GM23338 (cell line): ENCODE results near the gene TSBP1. TPM values are rescaled to one million over a fixed set of nuclear protein-coding genes. Genes with fewer than 3 reads are reported as not detected.

Experiments used
- ATAC-seq: fragments of 200-7000 bp; cut with Tn5 transposase; 3 replicates; pipeline ENCODE4 v1.9.1; 2020
- DNase-seq: peaks from one replicate; pipeline ENCODE4 v3.0.0-alpha.2; 2015; ENCODE audit warnings: low spot score
- H2AFZ ChIP-seq: fragments of 200-600 bp; sonication (generic); 2 replicates; pipeline ENCODE4 v1.8.0; 2016; ENCODE audit warnings: antibody characterized with exemption, mild to moderate bottlenecking, moderate library complexity
- H3F3A ChIP-seq: fragments of 200-600 bp; sonication (generic); replicated peaks from 2 replicates; pipeline ENCODE4 v1.8.0; 2017; ENCODE audit warnings: antibody characterized with exemption, mixed run types, low read depth
- H3K27ac ChIP-seq: fragments of 200-600 bp; sonication (generic); 2 replicates; pipeline ENCODE4 v1.6.1; 2016; ENCODE audit warnings: low read depth
- H3K27me3 ChIP-seq: fragments of 200-600 bp; sonication (generic); 2 replicates; pipeline ENCODE4 v1.8.0; 2016; ENCODE audit warnings: mild to moderate bottlenecking, mixed run types, moderate library complexity; ENCODE audit not compliant: insufficient read depth
- H3K36me3 ChIP-seq: fragments of 200-600 bp; sonication (generic); 2 replicates; pipeline ENCODE4 v1.8.0; 2016; ENCODE audit warnings: mild to moderate bottlenecking; ENCODE audit not compliant: insufficient read depth
- H3K4me1 ChIP-seq: fragments of 200-600 bp; sonication (generic); 2 replicates; pipeline ENCODE4 v1.8.0; 2016; ENCODE audit warnings: mild to moderate bottlenecking, moderate library complexity; ENCODE audit not compliant: insufficient read depth
- H3K4me2 ChIP-seq: fragments of 200-600 bp; sonication (generic); 2 replicates; pipeline ENCODE4 v1.7.1; 2017; ENCODE audit warnings: mixed run types
- H3K4me3 ChIP-seq: fragments of 200-600 bp; sonication (generic); 2 replicates; pipeline ENCODE4 v1.6.1; 2016; ENCODE audit warnings: mixed run types
- H3K79me2 ChIP-seq: fragments of 200-600 bp; sonication (generic); replicated peaks from 2 replicates; pipeline ENCODE4 v1.8.0; 2017; ENCODE audit warnings: mild to moderate bottlenecking; ENCODE audit not compliant: insufficient read depth
- H3K9me2 ChIP-seq: fragments of 200-600 bp; sonication (generic); 2 replicates; pipeline ENCODE4 v1.8.0; 2017; ENCODE audit not compliant: insufficient read depth
- H4K20me1 ChIP-seq: fragments of 200-600 bp; sonication (generic); replicated peaks from 2 replicates; pipeline ENCODE4 v1.8.0; 2017; ENCODE audit warnings: mild to moderate bottlenecking; ENCODE audit not compliant: insufficient read depth
- H3K27ac Mint-ChIP-seq: 2 replicates; pipeline ENCODE4 v1.8.0; 2020; ENCODE audit warnings: inconsistent platforms, mild to moderate bottlenecking, moderate library complexity, mixed read lengths
- H3K27me3 Mint-ChIP-seq: 3 replicates; pipeline ENCODE4 v1.8.0; 2022; ENCODE audit warnings: low read depth, mild to moderate bottlenecking, moderate library complexity, mixed read lengths, inconsistent platforms; ENCODE audit not compliant: insufficient read depth, poor library complexity
- H3K36me3 Mint-ChIP-seq: 3 replicates; pipeline ENCODE4 v1.8.0; 2021; ENCODE audit warnings: low read depth, mild to moderate bottlenecking, inconsistent platforms, moderate library complexity, mixed read lengths
- H3K4me1 Mint-ChIP-seq: 3 replicates; pipeline ENCODE4 v1.8.0; 2020; ENCODE audit warnings: mild to moderate bottlenecking, inconsistent platforms, mixed read lengths
- H3K4me3 Mint-ChIP-seq: 3 replicates; pipeline ENCODE4 v1.8.0; 2021; ENCODE audit warnings: moderate library complexity, mild to moderate bottlenecking, inconsistent platforms, mixed read lengths
- H3K9me3 Mint-ChIP-seq: 3 replicates; pipeline ENCODE4 v1.8.0; 2020; ENCODE audit warnings: moderate library complexity, mild to moderate bottlenecking, inconsistent platforms, mixed read lengths
- CREB1 ChIP-seq: fragments of 250-450 bp; sonication (Bioruptor Pico); IDR thresholded peaks from 2 replicates; pipeline ENCODE4 v1.5.0; 2020; ENCODE audit warnings: low read depth, mild to moderate bottlenecking, moderate library complexity
- CTCF ChIP-seq, 2 experiments: fragments of 200-600 bp in 1 of 2; sonication (generic) in 1 of 2; conservative IDR thresholded peaks; 2 replicates each; pipeline versions ENCODE4 v1.5.1 to v1.6.1; 2016 to 2017; ENCODE audit warnings: antibody characterized with exemption in 2 of 2, low read depth in 2 of 2, mild to moderate bottlenecking in 2 of 2, moderate library complexity in 1 of 2
- EZH2 ChIP-seq: fragments of 200-600 bp; sonication (generic); IDR thresholded peaks from one replicate; pipeline ENCODE4 v1.8.0; 2017; ENCODE audit warnings: antibody characterized with exemption, mild to moderate bottlenecking, low read depth; ENCODE audit not compliant: unreplicated experiment
- JUNB ChIP-seq: IDR thresholded peaks from one replicate; pipeline ENCODE4 v1.6.1; 2016; ENCODE audit warnings: antibody characterized with exemption; ENCODE audit not compliant: unreplicated experiment
- NANOG ChIP-seq: IDR thresholded peaks from 2 replicates; pipeline ENCODE4 v1.6.1; 2016; ENCODE audit warnings: antibody characterized with exemption, borderline replicate concordance
- POLR2AphosphoS5 ChIP-seq: IDR thresholded peaks from 2 replicates; pipeline ENCODE4 v1.6.1; 2016; ENCODE audit warnings: antibody characterized with exemption, low read depth
- REST ChIP-seq: IDR thresholded peaks from one replicate; pipeline ENCODE4 v1.6.1; 2018; ENCODE audit warnings: antibody characterized with exemption; ENCODE audit not compliant: unreplicated experiment
- STAT1 ChIP-seq: IDR thresholded peaks from one replicate; pipeline ENCODE4 v1.6.1; 2016; ENCODE audit warnings: antibody characterized with exemption; ENCODE audit not compliant: unreplicated experiment
- ZNF114 ChIP-seq: fragments of 250-450 bp; sonication (Bioruptor Pico); IDR thresholded peaks from 2 replicates; pipeline ENCODE4 v1.5.0; 2020; ENCODE audit warnings: mild to moderate bottlenecking, moderate library complexity
- ZNF462 ChIP-seq: fragments of 250-450 bp; sonication (Bioruptor Pico); IDR thresholded peaks from 2 replicates; pipeline ENCODE4 v1.5.0; 2020; ENCODE audit warnings: mild to moderate bottlenecking, moderate library complexity
- polyA plus RNA-seq: library from polyadenylated mRNA; unstranded; fragments of >200 nt; fragmentation: Nextera tagmentation; extraction: Ambion mirVana; gene quantifications from 2 replicates; pipeline ENCODE4 v1.2.1, GENCODE V29; 2016
- total RNA-seq: library from RNA; depleted of rRNA; stranded (reverse); fragments of >200 nt; shearing (Covaris generic); gene quantifications from 2 replicates; pipeline ENCODE4 v1.2.3, GENCODE V29; 2014

TSBP1 gene
- total and polyA plus RNA-seq, 2 experiments from 2014 or later: 0.15 TPM; not detected in 1

- Histone ChIP-seq H3K27me3 (no peaks in the 10 kb centered on the region), H3K36me3 (no peaks in the 10 kb centered on the region), H3K9me2 (no peaks in the 10 kb centered on the region), H3K4me3 (no peak overlapping the region), H3K27ac (no peak overlapping the region), H3K4me2 (no peak overlapping the region), H3F3A (no peaks in the 10 kb centered on the region), H3K4me1 (no peaks in the 10 kb centered on the region), H2AFZ (0 out of 2 replicates have a peak overlapping the region, but pooled peaks have one; percentile 23), H4K20me1 (no peaks in the 10 kb centered on the region), H3K79me2 (no peaks in the 10 kb centered on the region)
- Mint-ChIP-seq H3K27ac (no peak overlapping the region), H3K9me3 (peaks cover 12% of the 10 kb centered on the region), H3K4me1 (peaks cover 5% of the 10 kb centered on the region; the same call in 2 of the 3 replicates), H3K27me3 (peaks cover 5% of the 10 kb centered on the region), H3K4me3 (no peak overlapping the region), H3K36me3 (no peaks in the 10 kb centered on the region)
- DNase-seq: no peak
- ATAC-seq: peak; percentile 14; the same call in 2 of the 3 replicates
- TF ChIP-seq ZNF114 (no peak), REST (no peak), CTCF (conservative IDR thresholded peaks at IDR 0.05; ENCODE audit: low read depth in 2 of 2) (no peak), NANOG (no peak), ZNF462 (CRISPR knock-in tag) (no peak), STAT1 (no peak), POLR2AphosphoS5 (no peak), CREB1 (CRISPR knock-in tag) (no peak), JUNB (no peak), EZH2 (no peak)
Measured at GRCh38 chr6:32244270-32244669, 127.4 kb downstream of the TSBP1 start.
